Measurements from ENCODE around the gene TBL3.
A peak's percentile ranks its signal among the peaks of the same experiment; 100 is the strongest.

TBL3 gene

DNA sequence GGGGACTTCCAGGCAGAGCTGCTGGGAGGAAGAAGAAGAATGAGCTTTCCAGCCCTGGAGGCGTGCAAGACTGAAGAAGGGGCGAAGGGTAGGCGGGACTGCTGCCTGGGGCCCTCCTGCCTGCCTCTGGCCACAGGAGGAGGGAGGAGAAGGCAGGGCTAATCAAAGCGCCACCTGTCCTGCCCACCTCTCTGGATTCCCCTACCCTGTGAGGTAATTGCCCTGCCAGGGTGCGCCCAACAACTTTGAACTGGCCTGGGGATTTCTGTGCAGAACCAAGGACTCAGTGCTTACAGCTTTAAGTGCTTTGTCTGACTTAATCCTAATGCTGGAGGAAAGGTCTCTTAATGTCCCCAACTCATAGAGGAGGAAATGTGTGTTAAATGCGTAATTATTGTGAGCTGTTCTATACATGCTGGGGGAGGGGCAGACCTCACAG, 9.6 kb downstream of the TBL3 start, which contains the start of gene NOXO1:
Gene NOXO1, minus strand, starts transcription at position 72 of the 439 bp plus-strand sequence. CDS start 290 bp downstream, outside the sequence.
- no peak for DNase-seq (ENCODE audit: low read depth, low spot score)

DNA sequence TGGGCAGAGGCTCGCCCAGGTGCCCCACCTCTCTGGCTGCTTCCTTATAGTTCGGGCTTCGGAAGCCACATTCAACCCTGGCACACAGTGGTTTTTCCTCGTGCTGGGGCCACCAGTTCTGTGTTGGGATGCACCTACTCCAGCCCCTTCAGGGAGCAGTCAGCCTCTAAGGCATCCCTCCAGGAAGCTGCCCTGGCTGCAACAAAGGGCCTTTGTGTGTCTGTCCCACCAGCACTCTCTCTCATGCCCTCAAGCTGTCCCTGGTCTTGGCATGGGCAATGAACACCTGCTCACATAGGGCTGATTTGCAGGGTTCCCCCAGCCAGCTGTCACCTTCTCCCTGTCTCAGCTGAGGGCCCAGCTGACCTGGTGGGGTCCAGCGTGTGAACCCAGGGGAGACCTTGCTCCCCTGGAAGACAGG, 10.2 kb downstream of the TBL3 start:
- no peak for DNase-seq (ENCODE audit: low read depth, low spot score)

DNA sequence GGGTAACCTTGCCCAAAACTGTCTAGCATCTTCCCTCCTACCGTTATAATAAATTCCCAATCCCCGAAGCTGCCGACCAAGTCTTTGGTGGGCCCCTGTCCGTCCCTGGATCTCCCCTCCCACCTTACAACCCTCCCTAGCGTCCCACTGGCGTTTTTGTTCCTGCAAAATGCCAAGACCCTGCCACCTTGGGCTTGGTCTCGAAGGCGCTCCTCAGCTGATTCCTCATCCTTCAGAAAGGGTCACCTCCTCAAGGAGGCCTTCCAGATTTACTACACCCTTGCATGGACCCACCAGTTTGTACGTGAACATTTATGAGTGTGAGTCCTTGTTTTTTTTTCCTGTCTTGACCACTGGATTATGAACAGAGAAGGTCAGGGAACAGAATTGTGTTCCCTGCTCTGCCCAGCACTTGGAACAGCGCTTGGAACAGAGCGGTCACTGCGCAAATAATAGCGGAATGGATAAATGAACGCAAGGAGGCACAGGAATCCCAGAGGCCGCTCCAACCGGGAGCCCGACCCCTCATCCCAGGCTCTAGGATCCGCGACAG, 11.2 kb downstream of the TBL3 start:
- no peak for DNase-seq (ENCODE audit: low read depth, low spot score)

DNA sequence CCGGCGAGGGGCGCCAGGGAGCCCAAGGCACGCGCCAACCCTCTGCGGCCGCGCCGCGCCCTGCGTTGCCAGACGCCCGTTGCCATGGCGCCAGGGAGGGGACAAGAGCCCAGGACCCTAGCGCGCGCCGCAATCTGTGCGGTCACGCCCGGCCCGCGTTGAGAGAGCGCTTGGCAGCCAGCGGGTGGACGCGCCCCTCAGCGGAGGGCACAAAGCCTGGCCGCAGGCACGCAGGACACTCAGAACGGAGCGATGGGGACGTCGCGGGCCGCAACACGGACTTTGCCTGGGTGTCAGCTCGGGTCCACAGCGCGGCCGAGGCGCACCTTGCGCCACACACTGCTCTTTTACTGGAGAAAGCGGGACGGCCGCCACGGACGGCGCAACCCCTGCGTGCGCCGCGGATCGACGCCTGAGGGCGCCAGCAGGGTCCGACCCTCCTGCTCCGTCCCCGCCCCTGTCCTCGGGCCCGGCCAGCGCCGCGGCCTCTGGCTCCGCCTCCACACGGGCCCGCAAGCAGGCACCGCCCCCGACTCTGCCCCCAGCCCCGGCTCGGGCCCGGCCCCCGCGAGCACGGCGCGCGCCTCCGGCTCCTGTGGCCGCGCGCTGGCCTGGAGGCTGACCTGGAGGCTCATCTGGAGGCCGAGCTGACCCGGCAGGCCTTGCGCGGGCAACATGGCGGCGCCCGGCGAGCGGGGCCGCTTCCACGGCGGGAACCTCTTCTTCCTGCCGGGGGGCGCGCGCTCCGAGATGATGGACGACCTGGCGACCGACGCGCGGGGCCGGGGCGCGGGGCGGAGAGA, 11.9 kb downstream of the TBL3 start, which contains the start of gene GFER:
Gene GFER, plus strand, starts transcription at position 650 of the 803 bp plus-strand sequence. Its CDS starts 26 bp downstream, at position 676.
- no peak for DNase-seq (ENCODE audit: low read depth, low spot score)

DNA sequence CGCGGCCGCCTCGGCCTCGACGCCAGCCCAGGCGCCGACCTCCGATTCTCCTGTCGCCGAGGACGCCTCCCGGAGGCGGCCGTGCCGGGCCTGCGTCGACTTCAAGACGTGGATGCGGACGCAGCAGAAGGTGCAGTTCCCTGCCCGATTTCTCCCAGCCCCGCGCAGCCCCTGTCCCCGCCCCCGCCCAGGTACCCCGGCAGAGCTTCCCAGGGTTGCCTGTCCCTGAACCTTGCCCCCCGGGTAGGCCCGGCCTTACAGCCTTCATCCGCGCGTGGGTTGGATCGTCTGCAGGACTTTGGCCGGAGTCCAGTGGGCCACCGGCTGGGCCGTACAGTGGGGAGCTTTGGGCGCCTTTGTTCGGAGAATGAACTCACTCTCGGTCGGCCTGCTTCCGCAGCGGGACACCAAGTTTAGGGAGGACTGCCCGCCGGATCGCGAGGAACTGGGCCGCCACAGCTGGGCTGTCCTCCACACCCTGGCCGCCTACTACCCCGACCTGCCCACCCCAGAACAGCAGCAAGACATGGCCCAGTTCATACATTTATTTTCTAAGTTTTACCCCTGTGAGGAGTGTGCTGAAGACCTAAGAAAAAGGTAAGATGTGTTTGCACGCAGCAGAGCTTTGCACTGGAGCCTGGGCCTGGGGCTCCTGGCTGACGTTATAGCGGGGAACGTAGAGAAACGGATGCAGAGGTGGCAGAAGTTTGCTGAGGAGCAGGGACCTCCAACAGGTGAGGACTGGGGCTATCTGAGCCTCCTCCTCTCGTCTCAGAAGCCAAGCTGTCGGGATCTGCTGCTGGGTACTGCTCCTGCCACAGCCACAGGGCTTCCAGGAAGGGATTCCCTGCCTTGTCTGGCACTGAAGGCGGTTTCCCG, 12.7 kb downstream of the TBL3 start:
- DNase-seq (ENCODE audit: low read depth, low spot score): no peak

DNA sequence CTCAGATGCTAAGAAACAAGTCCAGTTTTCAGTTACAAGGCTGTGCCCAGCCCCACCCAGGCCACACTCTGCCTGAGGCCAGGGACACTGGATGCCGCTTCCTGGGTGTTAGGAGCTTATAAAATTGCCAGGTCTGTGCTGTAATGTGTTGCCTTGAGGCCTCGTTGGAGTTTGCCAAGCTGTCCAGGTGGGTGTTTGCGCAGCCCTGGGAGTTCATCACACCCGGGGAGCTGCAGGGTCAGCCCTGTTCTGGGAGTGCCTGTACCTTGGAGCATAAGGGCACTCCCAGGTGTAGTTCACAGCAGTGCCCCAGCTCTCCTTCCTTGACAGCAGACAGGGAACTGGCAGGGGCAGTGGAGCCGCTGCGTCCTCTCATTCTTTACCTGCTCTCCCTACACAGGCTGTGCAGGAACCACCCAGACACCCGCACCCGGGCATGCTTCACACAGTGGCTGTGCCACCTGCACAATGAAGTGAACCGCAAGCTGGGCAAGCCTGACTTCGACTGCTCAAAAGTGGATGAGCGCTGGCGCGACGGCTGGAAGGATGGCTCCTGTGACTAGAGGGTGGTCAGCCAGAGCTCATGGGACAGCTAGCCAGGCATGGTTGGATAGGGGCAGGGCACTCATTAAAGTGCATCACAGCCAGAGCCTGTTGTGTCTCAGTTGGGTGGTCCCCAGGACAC, 13.8 kb downstream of the TBL3 start:
- DNase-seq (ENCODE audit: low read depth, low spot score): no peak

DNA sequence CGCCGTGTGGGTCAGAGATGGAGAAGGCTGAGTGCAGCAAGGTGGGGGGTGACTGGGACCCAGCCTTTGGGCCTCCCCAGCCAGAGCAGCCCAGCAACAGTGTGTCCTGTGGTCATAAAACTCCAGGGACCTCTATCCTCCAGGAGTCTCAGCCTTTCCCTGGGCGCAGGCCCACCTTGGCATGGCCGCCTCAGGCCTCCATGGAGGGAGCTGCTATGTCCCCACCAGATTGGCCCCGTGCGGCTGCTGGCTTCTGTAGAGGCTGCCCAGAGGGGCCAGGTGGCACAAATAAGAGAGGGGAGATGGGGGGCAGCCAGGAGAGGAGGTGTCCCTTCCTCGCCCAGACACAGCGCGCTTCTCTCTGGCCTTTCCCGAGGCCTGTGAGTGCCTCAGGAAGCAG, 15.3 kb downstream of the TBL3 start:
- DNase-seq (ENCODE audit: low read depth, low spot score): no peak

DNA sequence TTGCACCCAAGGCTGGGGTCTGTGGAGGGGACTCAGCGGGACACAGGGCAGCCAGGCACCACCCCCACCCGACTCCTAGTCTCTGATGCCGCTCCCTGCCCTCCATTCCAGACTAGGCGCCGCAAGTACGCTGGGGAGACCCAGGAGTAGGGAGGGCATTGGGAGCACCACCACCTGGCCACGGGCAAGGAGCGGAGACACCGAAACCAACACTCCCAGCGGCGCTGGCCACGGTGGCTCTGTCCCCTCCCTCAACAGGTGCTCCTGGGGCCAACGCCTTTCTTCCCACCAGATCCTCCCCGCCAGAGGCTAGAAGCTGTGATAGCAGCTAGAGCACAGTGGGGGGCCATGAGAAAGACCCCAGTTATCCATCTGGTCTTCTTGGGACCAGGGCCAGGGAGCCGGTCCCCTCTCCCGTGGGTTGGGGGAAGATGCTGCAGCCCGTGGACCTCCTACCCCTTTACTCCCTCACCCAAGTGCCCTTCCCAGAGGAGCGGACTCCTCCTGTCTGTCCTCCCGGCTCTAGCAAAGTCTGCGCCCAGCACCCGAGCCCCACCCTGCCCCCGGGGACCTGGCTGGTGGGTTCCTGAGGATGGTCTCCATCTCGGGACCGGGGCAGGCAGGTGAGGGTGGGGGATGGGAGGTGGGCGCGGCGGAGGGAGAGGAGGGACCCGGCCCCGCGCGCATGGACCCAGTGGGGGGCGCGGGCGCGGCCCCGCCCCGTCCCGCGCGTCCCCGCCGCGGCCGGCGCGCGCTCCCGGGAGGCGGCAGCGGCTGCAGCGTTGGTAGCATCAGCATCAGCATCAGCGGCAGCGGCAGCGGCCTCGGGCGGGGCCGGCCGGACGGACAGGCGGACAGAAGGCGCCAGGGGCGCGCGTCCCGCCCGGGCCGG, 17.6 kb downstream of the TBL3 start, which contains the start of gene SYNGR3:
Gene SYNGR3, plus strand, starts transcription at position 762 of the 892 bp plus-strand sequence. CDS start 133 bp downstream, outside the sequence.
- DNase-seq (ENCODE audit: low read depth, low spot score): no peak

DNA sequence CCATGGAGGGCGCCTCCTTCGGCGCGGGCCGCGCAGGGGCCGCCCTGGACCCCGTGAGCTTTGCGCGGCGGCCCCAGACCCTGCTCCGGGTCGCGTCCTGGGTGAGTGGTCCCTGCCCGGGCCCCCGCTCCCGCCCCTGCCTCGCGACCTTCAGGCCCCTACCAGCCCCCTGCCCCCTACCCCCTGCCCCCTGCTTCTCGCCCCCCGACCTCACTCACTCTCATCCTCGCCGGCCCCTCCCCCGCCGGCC, 18.2 kb downstream of the TBL3 start:
- DNase-seq (ENCODE audit: low read depth, low spot score): no peak

DNA sequence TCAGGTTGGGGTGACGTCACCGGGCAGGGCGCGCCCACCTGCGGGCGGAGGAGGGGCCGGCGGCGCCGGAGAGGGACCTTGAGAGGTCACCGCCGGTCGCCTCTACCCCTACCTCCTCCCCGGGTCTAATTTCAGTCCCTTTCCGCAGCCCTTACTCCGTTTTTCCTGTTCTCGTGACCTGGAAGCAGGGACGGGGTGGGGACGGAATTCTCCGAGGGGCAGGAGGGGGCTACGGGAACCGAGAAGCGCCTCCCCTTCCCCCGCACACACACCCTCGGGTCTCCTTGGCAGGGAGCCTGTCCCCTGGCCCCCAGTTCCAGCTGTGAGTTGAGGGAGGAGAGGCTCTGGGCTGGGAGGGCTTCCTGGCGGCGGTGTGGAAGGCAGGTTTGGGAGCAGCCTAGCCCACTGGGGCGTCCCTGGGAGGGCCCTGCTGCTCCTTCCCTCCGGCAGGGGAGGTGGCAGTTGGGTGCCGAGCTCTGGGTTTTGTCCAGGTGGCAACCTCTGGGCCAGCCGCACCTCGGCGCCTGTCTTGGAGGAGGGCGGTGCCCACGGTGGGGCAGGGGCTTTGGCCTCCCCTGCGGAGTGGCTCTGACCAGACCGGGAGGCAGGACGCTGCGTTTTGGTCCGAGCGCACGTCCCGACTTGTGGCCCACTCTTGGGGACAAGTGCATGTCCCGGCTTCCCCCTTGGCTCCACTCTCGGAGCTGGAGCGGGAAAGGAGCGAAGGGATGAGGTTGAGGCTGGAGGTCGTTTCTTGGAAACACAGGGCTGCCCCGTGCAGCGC, 18.7 kb downstream of the TBL3 start:
- no peak for DNase-seq (ENCODE audit: low read depth, low spot score)

DNA sequence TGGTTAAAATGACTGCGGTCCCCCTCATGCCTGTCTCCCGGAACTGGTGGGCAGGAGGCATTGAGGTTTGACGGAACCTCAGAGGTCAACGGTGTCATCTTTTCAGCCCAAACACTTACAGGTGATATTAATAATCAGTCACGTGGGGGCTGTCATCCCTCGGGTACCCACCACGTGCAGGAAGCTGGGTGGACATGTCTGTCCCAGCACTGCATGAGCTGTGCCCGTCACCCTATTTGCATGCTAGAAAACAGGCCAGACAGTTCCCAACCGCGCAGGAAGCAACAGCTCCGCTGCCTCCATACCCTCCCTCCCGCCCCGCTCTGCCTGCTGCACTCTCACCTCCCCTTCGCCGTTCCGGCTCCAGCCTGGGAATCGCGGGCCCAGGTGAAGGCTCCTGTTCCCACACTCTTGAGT, 19.3 kb downstream of the TBL3 start:
- DNase-seq (ENCODE audit: low read depth, low spot score): no peak

DNA sequence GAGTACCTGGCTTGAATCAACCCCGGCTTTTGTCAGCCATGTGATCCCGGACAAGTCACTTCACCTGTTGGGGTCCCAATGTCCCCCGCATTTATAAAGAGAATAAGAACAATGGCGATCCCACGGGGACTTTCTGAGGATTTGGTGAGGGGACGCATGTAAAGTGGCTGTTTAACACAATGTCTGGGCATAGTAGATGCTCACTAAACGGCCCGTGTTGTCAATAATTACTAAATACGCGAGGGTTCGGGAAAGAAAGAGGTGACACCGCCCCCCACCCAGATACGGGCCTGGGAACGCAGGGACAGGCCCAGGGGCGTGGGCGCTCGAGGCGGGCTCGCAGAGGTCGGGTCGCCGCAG, 19.7 kb downstream of the TBL3 start:
- DNase-seq (ENCODE audit: low read depth, low spot score): no peak

DNA sequence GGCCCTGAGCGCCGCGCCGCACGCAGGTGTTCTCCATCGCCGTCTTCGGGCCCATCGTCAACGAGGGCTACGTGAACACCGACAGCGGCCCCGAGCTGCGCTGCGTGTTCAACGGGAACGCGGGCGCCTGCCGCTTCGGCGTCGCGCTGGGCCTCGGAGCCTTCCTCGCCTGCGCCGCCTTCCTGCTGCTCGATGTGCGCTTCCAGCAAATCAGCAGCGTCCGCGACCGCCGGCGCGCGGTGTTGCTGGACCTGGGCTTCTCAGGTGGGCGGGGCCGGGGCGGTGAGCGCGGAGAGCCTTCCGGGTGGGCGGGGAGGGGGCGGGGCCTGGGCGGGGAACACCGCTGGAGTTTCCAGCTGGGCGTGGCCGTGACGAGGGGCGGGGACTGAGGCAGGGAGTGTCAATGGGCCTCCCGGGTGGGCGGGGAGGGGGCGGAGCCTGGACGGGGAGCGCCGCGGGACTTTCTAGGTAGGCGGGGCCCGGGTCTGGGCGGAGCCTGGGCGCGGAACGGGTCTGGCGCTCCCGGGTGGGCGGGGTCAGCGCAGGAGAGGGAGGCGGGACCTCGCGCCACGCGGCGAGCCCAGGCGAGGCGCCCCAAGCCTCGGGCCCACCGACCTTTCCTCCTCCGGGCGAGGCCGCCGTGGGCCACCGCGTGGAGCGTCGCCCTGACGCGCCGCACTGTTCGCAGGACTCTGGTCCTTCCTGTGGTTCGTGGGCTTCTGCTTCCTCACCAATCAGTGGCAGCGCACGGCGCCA, 20.3 kb downstream of the TBL3 start:
- DNase-seq (ENCODE audit: low read depth, low spot score): peak; percentile 32

DNA sequence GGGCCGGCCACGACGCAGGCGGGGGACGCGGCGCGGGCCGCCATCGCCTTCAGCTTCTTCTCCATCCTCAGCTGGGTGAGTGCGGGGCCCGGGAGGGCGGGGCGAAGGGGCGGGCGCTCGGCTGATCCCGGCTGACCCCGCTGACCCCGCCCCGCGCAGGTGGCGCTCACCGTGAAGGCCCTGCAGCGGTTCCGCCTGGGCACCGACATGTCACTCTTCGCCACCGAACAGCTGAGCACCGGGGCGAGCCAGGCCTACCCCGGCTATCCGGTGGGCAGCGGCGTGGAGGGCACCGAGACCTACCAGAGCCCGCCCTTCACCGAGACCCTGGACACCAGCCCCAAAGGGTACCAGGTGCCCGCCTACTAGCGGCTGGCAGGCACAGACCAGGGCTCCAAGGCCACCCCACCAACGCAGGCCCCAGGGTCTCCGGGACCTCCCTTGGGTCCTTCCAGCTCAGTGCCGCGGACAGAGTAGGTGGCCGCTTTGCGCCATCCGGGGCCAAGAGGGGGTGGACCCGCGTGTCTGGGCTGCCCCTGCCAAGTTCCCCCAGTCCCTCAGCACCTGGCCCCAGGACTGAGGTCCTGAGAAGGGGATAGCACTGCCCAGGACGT, 21.0 kb downstream of the TBL3 start:
- no peak for DNase-seq (ENCODE audit: low read depth, low spot score)

DNA sequence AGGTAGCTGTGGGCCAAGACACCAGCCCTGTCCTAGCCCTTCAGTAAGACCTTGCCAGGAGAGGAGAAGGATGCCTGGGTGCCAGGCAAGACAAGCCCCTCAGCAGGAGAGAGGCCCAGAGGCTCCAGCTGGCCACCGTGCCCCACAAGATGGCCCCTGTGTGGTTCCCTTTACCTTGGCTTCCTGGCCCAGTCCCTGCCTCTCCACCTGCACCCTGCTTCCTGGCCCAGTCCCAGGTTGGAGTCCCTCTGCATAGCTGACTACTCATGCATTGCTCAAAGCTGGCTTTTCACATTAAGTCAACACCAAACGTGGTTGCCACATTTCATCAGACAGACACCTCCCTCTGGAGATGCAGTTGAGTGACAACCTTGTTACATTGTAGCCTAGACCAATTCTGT, 21.9 kb downstream of the TBL3 start:
- no peak for DNase-seq (ENCODE audit: low read depth, low spot score)

DNA sequence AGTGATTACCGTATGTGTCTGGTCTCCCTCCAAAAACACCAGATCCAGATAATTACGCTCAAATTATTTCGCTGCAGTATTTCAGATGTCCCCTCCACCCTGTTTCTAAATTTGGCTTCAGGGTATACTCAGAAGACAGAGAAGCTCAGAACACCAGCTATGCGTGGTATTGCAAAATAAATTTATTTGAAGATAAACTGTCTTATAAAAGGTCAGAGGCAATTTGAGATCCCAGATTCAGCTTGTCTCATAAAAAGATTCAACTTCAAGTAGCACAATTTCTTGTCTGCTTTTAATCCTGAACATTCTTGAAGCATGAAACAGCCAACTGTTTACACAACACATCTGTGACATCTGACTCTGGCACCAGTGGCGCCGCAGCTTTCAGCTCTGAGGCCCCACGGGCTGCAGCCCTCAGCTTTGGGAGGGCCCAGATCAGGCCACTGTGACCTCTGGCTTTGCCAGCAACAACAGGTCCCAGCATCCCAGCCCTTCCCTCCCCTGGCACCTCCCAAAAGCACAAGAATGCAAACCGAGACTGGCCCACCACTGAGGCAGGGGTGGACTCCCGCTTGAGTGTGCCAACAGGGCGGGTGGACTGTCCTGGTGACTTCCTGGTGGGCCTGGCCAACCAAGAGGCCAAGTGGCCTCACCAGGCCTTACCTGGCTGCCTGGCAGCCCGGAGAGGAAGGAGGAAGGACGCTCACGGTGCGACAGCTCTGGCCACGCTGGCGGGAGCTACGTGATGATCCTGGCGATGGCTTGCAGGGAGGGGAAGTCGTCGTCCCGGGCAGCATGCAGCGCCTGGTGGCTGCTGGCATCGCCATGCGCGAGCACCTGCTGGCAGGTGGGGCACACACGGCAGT, 25.9 kb downstream of the TBL3 start:
- no peak for DNase-seq (ENCODE audit: low read depth, low spot score)

DNA sequence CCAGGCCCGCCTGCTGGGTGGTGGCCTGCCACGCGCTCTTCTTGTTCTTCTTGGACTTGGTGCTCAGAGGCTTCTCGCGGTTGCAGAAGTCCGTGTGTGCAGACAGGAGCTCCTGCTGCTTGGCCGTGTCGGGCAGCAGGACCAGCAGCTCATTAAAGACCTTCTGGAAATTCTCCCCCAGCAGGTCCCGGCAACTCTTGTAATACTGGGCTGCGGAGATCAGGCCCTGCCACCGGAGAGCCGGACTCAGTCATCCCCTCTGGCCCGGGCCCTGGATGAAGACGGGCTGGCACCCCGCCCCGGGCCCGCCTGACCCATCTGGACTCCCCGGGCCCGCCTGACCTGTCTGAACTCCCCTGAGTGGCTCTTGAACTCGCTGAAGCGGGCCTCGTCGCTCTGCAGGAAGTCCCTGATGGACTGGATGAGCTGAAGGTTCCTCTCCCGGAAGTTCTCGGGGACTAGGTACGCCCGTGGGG, 26.5 kb downstream of the TBL3 start:
- DNase-seq (ENCODE audit: low read depth, low spot score): no peak

Measured in brain pericyte (primary cell).